IPS-18c (cell line): ENCODE measurements around the gene SPEG.
A peak's percentile ranks its signal among the peaks of the same experiment; 100 is the strongest.

Experiments
- H3K4me3 ChIP-seq: 2 replicates; pipeline ENCODE4 v1.7.0; 2013; ENCODE audit warnings: low read depth, mild to moderate bottlenecking, low read length, moderate library complexity; ENCODE audit not compliant: insufficient read depth
- H3K9me3 ChIP-seq: one replicate; pipeline ENCODE4 v1.6.1; 2013; ENCODE audit warnings: mild to moderate bottlenecking, low read length, moderate library complexity; ENCODE audit not compliant: control insufficient read depth, insufficient read depth

Gene SPEG

DNA sequence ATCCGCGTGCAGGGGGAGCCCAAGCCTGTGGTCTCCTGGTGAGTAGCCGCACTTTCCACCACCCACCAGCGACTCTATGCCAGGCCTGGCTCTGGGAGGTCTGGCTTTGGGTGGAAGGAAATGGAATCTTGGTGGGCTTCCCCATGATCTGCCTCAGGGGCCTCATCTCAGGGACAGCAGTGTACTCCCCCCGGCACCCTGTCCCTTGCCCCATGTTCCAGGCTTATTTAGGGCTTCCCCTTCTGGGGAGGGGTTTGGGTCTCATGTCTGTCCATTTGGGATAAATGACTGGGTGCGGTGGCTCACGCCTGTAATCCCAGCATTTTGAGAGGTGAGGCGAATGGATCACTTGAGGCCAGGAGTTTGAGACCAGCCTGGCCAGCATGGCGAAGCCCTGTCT lies 27.7 kb downstream of the SPEG start:
- Histone ChIP-seq H3K4me3 (no peak overlapping the region), H3K9me3 (no peaks in the 10 kb centered on the region)

DNA sequence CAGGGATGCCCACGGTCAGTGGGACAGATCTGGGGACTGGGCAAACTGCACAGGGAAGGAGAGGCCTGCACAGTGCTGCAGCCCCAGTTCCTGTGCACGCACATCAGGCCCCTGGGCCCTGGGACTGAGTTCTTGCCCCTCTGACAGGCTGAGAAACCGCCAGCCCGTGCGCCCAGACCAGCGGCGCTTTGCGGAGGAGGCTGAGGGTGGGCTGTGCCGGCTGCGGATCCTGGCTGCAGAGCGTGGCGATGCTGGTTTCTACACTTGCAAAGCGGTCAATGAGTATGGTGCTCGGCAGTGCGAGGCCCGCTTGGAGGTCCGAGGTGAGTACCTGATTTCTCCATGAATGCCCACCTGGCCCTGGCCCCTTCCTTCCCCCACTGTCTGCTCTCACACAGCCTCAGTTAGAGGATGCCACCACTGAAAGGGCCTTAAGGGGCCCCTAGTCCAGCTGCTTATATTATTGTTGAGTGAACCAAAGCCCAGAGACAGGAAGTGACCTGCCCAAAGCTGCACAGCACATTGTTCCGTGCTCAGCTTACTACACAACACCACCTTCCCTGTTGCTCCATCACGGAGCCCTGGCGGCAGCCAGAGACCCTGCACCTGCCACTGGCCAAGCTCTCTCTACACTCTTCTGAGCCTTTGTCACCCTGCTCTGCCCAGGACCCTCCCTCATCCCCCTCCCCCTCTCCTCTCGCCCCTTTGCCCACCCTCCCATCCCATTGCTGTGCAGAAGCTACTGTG lies 29.8 kb downstream of the SPEG start:
- Histone ChIP-seq H3K9me3 (no peaks in the 10 kb centered on the region), H3K4me3 (no peak overlapping the region)

DNA sequence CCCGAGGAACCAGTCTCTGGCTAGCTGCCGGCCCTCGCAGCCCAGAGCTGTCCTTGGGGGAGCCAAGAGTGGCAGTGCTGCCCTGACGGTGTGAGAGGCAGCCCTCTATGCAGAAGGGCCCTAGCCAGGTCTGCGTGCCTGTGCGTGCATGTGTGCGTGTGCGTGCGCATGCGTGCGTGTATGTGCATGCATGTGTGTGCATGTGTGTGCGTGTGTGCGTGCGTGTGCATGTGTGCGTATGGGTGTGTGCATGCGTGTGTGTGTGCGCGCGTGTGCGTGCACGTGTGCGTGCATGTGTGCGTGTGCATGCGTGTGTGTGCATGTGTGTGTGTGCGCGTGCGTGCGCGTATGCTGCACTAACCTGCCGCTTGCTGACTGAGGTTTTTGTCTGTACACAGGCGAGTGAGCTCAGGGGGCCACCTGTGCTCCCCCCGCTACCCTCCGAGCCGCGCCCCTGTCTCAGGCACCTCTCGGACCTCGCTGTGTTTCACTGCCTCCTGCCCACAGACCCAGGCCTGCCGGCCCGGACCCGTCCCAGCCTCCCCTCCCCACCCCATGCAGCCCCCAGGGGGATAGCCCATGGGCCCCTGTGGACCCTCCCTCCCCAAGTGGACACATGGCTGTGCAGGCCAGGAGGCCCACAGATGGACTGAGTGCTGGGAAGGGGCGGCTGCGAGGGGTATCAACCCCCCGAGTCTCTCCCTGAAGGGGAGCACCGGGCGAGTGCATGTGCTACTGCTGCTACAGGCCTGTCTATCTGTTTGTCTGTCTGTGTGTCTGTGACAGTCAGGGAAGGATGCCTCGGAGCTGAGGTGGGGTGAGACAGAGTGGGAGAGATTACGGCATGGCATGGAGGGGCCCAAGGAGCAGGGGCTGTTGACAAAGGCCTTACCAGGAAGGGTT lies 31.3 kb downstream of the SPEG start:
- Histone ChIP-seq H3K9me3 (no peaks in the 10 kb centered on the region), H3K4me3 (no peak overlapping the region)

- Histone ChIP-seq H3K4me3 (no peak overlapping the region), H3K9me3 (no peaks in the 10 kb centered on the region)
Observed at GRCh38 chr2:219466816-219467735, 32.4 kb downstream of the SPEG start.

DNA sequence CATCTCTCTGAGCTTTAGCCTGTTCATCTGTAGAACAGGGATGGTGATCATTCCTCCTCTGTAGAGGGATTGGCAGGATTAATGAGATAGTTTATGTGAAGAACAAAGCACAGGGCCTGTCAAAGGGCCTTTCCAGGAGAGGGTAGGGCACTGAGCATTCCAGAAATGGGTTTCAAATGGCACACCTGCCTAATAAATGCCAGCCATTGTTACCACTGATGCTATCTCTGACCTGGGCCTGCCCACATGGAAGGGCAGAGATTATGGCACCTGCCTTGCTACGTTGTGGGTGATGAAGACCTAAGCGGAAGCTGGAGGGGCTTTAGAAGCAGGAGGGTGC lies 33.1 kb downstream of the SPEG start:
- H3K4me3 ChIP-seq: no peak overlapping the region
- no peaks in the 10 kb centered on the region for H3K9me3 ChIP-seq

DNA sequence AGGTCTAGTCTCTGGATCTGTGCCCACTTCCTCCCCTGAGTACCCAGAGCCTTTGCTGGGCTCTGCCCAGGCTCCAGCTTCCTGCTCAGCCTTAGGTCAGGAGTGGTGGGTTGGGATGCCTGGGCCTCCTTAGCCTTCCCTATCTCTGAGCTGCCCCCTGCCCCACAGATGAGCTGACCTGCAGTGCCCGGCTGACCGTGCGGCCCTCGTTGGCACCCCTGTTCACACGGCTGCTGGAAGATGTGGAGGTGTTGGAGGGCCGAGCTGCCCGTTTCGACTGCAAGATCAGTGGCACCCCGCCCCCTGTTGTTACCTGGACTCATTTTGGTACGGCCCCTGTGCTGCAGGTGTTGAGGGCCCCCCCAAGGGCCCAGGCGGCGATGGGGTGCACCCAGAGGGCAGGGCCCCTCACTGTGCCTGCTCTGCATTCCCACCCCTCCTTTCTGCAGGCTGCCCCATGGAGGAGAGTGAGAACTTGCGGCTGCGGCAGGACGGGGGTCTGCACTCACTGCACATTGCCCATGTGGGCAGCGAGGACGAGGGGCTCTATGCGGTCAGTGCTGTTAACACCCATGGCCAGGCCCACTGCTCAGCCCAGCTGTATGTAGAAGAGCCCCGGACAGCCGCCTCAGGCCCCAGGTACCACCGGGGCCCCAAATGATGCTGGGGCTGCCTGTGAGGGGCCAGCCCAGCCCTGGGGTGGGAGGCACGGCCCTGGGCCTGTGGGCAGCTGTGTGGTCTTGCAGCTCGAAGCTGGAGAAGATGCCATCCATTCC lies 34.0 kb downstream of the SPEG start:
- no peaks in the 10 kb centered on the region for H3K9me3 ChIP-seq
- H3K4me3 ChIP-seq: no peak overlapping the region

DNA sequence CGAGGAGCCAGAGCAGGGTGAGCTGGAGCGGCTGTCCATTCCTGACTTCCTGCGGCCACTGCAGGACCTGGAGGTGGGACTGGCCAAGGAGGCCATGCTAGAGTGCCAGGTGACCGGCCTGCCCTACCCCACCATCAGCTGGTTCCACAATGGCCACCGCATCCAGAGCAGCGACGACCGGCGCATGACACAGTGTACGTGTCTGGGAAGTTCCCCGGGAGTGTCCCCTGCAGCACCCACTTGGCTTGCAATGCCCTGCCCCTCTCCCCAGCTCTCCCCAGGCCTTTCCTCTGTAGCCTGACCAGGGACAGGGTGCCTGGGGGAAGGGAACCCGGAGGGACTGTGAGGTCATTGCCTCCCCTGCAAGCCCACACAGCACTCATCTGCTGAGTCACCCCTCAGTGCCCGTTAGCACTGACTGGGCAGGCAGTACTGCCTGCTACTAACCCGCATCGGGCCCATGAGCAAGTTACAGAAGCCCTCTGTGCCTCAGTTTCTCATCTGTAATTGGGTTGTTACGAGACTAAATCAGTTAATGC lies 34.6 kb downstream of the SPEG start:
- H3K9me3 ChIP-seq: no peaks in the 10 kb centered on the region
- H3K4me3 ChIP-seq: no peak overlapping the region

DNA sequence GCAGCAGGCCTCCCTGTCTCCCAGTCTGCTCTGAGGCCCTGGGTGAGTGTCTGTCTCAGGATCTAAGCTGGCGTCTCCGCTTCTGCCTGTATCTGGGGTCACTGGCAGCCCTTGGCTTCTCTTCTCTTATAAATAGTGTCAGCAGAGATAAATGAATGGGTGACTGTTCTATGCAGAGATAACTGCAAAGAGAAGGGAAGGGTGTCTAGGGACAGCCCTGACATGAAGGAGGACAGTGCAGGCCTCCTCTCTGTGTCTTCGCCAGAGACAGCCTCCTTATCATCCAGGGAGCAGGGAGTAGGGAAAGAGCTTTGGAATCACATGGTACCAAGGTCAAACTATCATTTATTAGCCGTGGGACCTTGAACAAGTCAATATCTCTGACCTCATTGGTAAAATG lies 35.8 kb downstream of the SPEG start:
- Histone ChIP-seq H3K9me3 (no peaks in the 10 kb centered on the region), H3K4me3 (no peak overlapping the region)

DNA sequence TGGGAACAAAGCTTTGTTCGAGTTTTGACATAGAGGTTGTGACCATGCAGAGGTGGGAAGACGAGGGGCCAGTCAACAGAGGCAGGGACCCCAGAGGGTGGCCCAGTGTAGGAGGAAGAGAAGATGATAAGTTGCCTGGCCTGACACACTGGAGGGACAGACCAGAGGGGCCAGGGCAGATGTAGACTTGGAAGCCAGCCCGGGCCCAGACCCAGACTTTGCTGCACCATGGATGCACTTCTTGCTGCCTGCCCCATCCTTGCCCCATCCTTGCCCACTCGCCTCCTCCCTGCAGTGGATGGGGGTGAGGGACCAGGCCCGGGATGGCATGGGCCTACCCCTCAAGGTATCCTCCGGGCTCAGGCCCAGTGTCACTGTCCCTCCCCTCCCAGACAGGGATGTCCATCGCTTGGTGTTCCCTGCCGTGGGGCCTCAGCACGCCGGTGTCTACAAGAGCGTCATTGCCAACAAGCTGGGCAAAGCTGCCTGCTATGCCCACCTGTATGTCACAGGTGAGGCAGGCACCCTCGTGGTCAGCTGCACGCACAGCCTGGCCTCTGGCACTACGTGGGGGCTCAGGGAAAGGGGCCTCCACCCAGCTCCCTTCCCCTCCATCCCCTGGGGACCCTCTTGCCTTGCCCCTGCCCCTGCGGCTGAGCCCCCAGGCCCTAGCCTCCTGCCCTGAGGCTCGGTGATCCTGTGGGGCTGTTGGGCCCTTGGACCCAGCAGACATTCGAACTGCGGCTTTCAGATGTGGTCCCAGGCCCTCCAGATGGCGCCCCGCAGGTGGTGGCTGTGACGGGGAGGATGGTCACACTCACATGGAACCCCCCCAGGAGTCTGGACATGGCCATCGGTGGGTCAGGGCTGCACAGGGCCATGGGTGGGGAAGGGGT lies 37.1 kb downstream of the SPEG start:
- no peak overlapping the region for H3K4me3 ChIP-seq
- H3K9me3 ChIP-seq: no peaks in the 10 kb centered on the region

- no peak overlapping the region for H3K4me3 ChIP-seq
Observed at GRCh38 chr2:219472629-219473187, 38.1 kb downstream of the SPEG start.

GRCh38 chr2:219473511-219473910 lies 38.9 kb downstream of the SPEG start:
- Histone ChIP-seq H3K9me3 (no peaks in the 10 kb centered on the region), H3K4me3 (no peak overlapping the region)

More at GRCh38 chr2:219472629-219473187, 38.1 kb downstream of the SPEG start:
- no peaks in the 10 kb centered on the region for H3K9me3 ChIP-seq

DNA sequence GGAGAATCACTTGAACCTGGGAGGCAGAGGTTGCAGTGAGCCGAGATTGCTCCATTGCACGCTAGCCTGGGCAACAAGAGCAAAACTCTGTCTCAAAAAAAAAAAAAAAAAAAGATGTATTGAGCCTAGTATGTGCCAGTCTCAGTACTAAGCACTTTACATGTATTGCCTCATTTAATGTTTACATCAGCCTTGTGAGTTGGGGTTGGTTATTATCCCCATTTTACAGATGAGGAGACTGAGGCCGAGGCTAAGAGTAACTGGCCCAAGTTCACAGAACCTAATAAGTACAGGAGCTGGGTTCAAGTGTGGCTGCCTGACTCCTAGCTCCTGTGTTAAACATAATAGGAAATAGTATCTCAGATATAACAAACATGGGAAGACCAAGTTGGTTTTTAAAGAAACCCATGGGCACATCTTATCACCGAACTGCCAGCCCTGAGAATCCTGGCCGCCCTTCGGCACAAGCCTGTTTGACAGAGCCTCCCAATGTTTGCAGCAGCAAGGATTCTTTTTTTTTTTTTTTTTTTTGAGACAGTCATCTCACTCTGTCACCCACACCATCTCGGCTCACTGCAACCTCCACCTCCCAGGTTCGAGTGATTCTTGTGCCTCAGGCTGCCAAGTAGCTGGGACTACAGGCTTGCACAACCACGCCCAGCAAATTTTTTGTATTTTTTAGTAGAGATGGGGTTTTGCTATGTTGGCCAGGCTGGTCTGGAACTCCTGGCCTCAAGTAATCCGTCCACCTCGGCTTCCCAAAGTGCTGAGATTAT lies 39.8 kb downstream of the SPEG start:
- Histone ChIP-seq H3K4me3 (no peak overlapping the region), H3K9me3 (no peaks in the 10 kb centered on the region)

GRCh38 chr2:219475278-219475677 lies 40.6 kb downstream of the SPEG start:
- Histone ChIP-seq H3K4me3 (no peak overlapping the region), H3K9me3 (no peaks in the 10 kb centered on the region)

- H3K4me3 ChIP-seq: peak overlapping the region; percentile 32; the same call in 1 of the 2 replicates
- H3K9me3 ChIP-seq: no peaks in the 10 kb centered on the region
Observed at GRCh38 chr2:219475697-219476651, 41.3 kb downstream of the SPEG start.
